Inflammatory macrophage treated with lipopolysaccharide for 4 hours (primary cell): ENCODE measurements around the gene PSG5.
"Not testable (repeated sequence)": the region's sequence is repeated elsewhere in the genome, so short reads cannot be mapped to it uniquely, and the experiment has no call there.

ENCODE experiments used
- DNase-seq: peaks from one replicate; pipeline ENCODE4 v3.0.0-alpha.2; 2020

PSG5 gene

GRCh38 chr19:43181869-43182771, 4.2 kb downstream of the PSG5 start:
- DNase-seq, result not testable (repeated sequence)

DNA sequence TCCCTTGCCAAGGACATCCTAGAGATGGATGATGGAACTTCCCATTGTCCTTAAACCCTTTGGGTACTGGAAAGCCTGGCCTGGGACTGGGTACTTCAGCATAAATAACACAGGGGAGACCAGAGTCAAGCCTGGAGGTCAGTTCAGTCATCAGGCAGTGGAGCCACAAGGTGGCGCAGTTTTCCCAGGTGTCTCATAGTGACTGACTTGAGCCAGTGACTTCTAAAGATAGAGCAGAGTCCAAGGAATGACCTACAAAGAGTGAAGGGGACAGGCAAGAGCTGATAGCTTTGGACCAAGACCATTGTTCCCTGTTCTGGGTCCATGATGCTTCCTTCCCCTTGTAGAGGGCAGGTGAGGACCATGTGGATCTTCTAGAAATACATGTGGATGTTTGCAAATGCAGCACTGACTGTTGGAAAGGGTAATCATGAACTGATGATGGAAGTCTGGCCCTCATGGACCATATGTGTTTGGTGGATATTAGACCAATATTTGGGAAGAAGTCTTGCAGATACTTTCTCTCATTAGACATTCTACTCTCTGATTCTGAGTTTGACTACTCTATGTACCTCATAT, 6.7 kb downstream of the PSG5 start:
- not testable (repeated sequence) for DNase-seq

- DNase-seq, result not testable (repeated sequence)
Observed at GRCh38 chr19:43178577-43178976, 7.8 kb downstream of the PSG5 start.

DNA sequence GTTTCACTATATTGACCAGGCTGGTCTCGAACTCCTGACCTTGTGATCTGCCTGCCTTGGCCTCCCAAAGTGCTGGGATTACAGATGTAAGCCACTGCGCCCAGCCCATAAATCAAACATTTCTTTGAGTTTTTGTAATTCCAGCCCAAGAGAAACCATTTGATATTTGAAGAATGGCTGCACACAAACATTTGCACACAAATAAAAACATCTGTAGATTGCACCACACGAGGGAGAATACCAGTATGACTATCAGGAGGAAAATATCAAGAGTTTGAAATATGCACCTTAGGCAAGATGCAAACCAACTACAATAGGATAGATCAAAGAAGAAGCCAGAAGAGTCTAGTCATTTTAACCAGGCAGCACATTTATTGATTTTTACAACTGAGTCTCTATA, 20.4 kb downstream of the PSG5 start:
- DNase-seq, result not testable (repeated sequence)

DNA sequence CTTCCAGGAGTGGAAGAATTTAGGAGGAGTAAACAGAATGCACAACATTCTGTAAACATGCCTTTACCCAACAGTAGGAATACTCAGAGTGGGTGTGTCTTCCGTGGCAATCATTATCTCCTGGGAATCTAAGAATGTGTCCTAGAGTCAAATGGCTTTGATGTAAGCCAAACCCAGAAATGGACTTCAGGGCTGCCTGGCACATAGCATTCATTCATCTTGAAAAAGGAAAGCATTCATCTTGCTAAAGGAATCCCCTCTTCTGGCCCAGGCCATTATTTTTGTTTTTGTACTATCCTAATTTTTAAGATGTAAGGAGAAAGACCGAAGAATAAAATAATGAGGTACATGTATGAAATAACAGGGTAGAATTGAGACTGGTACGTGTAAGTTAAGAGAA, 23.2 kb downstream of the PSG5 start:
- DNase-seq, result not testable (repeated sequence)

DNA sequence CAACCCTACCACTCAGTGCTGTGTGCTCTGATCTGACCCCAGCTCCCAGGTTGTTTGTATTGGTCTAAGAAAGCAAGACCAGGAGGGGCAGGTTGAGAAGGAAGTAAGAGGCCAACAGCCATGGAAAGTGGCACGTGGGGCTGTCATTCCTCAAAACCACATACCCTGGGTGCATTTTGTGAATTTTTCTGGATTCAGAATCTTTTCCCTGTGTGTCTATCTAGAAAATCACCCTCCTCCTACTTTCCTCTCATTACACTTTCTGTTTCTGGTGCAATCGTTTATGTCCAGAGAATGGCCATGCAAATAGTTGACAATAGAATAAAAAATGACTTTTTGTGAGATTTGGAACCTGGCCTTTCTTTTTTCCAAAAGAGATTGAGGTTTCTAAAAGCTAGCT, 24.1 kb downstream of the PSG5 start:
- DNase-seq, result not testable (repeated sequence)

DNA sequence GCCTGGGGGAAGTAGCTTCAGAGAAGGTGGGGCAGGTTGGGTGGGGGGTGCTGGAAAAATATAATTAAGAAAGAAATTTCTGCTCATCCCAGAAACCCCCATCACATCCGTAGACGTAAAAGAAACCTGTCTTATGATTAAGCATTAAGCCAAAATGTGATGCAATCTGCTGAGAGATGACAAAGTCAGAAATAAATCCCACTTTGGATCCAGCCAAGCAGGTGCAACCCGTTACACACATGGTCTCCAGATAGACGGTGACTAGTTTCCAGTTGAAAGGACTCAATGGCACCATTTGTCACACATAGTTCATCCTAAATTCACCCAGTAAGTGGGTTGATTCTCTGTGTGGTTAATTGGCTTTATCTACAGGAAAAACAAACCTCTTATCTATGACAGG, 34.1 kb downstream of the PSG5 start:
- DNase-seq, result no peak

- not testable (repeated sequence) for DNase-seq
Observed at GRCh38 chr19:43149788-43150187, 36.5 kb downstream of the PSG5 start.

DNA sequence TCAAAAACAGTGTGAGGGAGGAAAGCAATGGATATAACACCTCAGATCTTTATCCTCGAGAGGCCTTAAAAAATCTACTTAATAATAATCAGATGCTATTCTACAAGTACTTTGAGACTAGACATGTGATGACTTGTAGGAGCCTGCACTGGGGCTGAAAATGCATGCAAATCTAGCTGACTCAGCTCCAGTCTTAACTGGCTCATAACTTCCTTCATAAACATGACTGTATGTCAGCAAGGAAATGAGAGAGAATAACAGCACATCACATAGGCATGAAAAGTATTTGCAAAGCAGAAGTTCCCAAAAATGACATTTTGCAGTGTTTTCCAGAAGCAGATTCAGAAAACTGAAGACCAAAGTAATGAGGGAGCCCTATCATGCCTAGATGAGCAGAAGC, 38.1 kb downstream of the PSG5 start:
- DNase-seq, result no peak

- DNase-seq, result not testable (repeated sequence)
Observed at GRCh38 chr19:43141763-43142162, 44.6 kb downstream of the PSG5 start.

DNA sequence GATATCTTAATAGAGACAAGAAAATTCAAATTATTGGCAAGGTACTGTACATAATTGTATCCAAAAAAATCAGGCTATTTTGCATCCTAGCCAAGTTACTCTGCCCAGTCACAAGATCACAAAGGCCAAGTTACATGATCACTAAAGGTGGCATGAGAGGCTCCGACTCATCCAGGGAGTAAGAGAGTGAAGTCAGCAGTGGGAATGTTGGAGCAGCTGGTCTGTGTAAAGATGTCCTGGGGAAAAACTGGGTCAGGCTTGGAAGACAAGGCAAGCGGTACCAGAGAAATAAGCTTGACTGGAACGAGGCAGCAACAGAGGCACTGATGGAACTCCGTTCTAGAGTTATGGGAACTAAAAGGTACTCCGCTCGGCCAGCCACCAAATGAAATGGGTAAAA, 53.6 kb downstream of the PSG5 start:
- DNase-seq, result no peak

DNA sequence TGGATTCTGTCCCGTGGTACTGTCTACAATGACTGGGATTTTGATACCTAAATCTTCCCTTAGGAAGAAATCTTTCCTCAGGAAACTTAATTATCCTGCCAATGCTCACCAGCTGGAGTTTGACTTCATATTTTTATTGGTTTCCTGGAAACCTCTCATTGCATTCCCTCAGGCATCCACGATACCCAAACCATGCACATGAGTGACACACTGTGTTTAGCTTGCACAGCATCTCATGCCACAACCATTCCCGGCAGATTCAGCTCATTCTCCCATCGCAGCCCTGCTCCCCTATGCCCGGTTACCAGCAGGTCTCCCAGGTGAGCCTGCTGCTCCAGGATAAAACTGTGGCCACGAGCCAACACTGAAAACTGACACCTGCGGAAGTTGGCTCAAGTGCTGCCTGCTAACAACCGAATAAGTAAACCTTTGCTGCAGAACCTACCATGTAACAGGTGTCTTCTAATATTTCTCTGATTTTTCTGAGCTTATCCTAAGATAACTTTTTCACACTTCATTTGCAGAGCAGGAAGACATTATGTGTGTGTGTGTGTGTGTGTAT, 55.0 kb downstream of the PSG5 start:
- DNase-seq, result not testable (repeated sequence)

- not testable (repeated sequence) for DNase-seq
Observed at GRCh38 chr19:43129197-43129596, 57.1 kb downstream of the PSG5 start.

GRCh38 chr19:43127336-43127735, 59.0 kb downstream of the PSG5 start:
- DNase-seq, result not testable (repeated sequence)

GRCh38 chr19:43126720-43127119, 59.6 kb downstream of the PSG5 start:
- no peak for DNase-seq

DNA sequence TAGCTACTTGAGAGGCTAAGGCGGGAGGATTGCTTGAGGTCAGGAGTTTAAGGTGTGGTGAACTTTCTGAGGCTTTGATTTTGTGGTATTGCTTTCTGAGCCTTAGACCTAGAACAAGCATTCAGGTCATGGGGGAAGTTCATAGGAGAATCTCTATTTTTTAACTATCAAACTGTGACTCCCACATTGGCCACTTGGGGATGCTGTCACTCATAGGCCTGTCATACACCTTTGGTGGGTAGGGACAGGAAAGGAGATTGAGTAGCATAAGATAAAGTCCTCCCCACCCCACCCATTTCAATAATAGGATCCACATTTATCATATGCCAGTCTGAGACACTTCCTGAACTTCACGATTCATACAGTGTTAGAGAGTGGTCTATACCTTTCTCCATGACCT, 62.0 kb downstream of the PSG5 start:
- no peak for DNase-seq

GRCh38 chr19:43120433-43121026, 65.8 kb downstream of the PSG5 start:
- DNase-seq, result not testable (repeated sequence)

DNA sequence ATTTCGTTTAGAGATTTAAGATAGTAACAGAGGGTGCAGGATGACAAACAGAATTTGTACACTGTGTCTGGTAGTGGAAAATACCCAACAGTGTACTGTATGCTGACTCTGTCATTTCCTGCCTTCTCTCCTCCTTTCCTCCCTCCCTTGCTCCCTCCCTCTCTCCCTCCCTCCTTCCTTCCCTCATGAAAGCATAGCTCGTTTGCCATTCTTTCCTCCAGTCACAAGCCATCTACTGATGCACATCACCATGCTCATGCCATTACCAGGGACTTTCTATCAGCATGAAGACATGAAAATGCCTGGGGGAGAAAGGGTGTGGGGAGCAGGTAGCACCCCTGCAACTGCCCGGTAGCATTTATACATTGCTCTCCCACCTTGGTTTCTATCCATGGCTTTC, 66.8 kb downstream of the PSG5 start:
- not testable (repeated sequence) for DNase-seq
